Sigmoid colon (tissue), 7 donors: Measurements from ENCODE around the gene IGFBP7. TPM values are rescaled to one million over a fixed set of nuclear protein-coding genes. Genes with fewer than 3 reads are reported as not detected.

ENCODE experiments used
- DNase-seq: peaks from one replicate; pipeline ENCODE4 v3.0.0-alpha.2; 2019
- H3K27ac ChIP-seq, 4 donors: fragments of 200-600 bp; sonication (generic); one replicate each; pipeline ENCODE4 v1.5.1; 2016 to 2019; ENCODE audit warnings: mild to moderate bottlenecking in 1 of 4
- H3K27me3 ChIP-seq, 3 donors: fragments of 200-600 bp; sonication (generic); one replicate each; pipeline ENCODE4 v1.5.1; 2019; ENCODE audit warnings: mild to moderate bottlenecking in 1 of 3
- H3K36me3 ChIP-seq, 4 donors: fragments of 200-600 bp; sonication (generic); one replicate each; pipeline ENCODE4 v1.5.1; 2016 to 2019
- H3K4me1 ChIP-seq, 4 donors: fragments of 200-600 bp; sonication (generic); one replicate each; pipeline ENCODE4 v1.5.1; 2017 to 2019
- H3K4me3 ChIP-seq, 4 donors: fragments of 200-600 bp; sonication (generic); one replicate each; pipeline ENCODE4 v1.5.1; 2017 to 2019; ENCODE audit warnings: mild to moderate bottlenecking in 2 of 4, moderate library complexity in 1 of 4
- H3K9me3 ChIP-seq, 4 donors: fragments of 200-600 bp in 3 of 4; sonication (generic) in 3 of 4; one replicate each; pipeline versions ENCODE4 v1.5.1 to v1.6.1; 2013 to 2019
- CTCF ChIP-seq, 4 experiments: fragments of 450-650 bp in 3 of 4; fragments of 200-600 bp in 1 of 4; IDR thresholded peaks; one replicate each; pipeline ENCODE4 v1.5.1; 2016 to 2019; ENCODE audit warnings: antibody characterized with exemption in 4 of 4, mild to moderate bottlenecking in 3 of 4, moderate library complexity in 2 of 4
- EP300 ChIP-seq, 4 donors: sonication (generic); formaldehyde crosslinking; IDR thresholded peaks; one replicate each; pipeline ENCODE4 v1.6.1; 2017; ENCODE audit warnings: antibody characterized with exemption in 4 of 4
- POLR2A ChIP-seq, 2 donors: fragments of 450-650 bp; IDR thresholded peaks; one replicate each; pipeline ENCODE4 v1.6.1; 2016; ENCODE audit warnings: antibody characterized with exemption in 2 of 2, mild to moderate bottlenecking in 2 of 2, moderate library complexity in 2 of 2
- POLR2AphosphoS5 ChIP-seq, 4 donors: sonication (generic); formaldehyde crosslinking; IDR thresholded peaks; one replicate each; pipeline ENCODE4 v1.6.1; 2017; ENCODE audit warnings: antibody characterized with exemption in 4 of 4
- WGBS, 2 donors: extraction: QIAGEN DNeasy Blood & Tissue Kit; methylation state at CpG; one replicate each; pipeline ENCODE4 v1.1.7; 2013; 5-methylcytosine and 5-hydroxymethylcytosine counted together
- intact Hi-C: fragments of 100-400 bp; cut with DNase I; formaldehyde crosslinking; loops from one replicate; pipeline ENCODE4 v1.15.1; 2023
- polyA plus RNA-seq, 3 donors: library from polyadenylated mRNA; stranded (reverse); fragments of 200-250 nt; gene quantifications; one replicate each; pipeline ENCODE4 v1.2.3, GENCODE V29; 2013
- total RNA-seq, 4 donors: library from RNA; depleted of rRNA; stranded (reverse); fragments of >200 nt; gene quantifications; one replicate each; pipeline ENCODE4 v1.1.0, GENCODE V29; 2016
- donor health status: healthy with polysubstance abuse.
- donor health status: Bipolar disorder and iron deficiency.
- donor health status: healthy.

The IGFBP7 gene
- total and polyA plus RNA-seq, 7 donors, result 29.8 to 834 (median 474) TPM

- Histone ChIP-seq H3K27ac (no peak overlapping the region), H3K4me3 (no peak overlapping the region), H3K36me3 (no peaks in the 10 kb centered on the region), H3K9me3 (no peaks in the 10 kb centered on the region), H3K27me3 (no peaks in the 10 kb centered on the region), H3K4me1 (peaks cover 0 to 53% (median 47%) of the 10 kb centered on the region in 4 donors)
- intact Hi-C loops, result no loop called here
- DNase-seq, result no peak
- WGBS, 2 donors, result 81 to 84% methylated on average over 2 of the region's 2 CpGs
- TF ChIP-seq POLR2AphosphoS5 (IDR thresholded peaks at IDR 0.05) (no peak), POLR2A (IDR thresholded peaks at IDR 0.05) (no peak), EP300 (IDR thresholded peaks at IDR 0.05) (no peak), CTCF (IDR thresholded peaks at IDR 0.05) (no peak)
Observed at GRCh38 chr4:57084360-57084759, 25.8 kb downstream of the IGFBP7 start.

GRCh38 chr4:57083090-57083489 lies 27.1 kb downstream of the IGFBP7 start:
- H3K27me3 ChIP-seq, result no peaks in the 10 kb centered on the region
- H3K9me3 ChIP-seq, result no peaks in the 10 kb centered on the region
- peaks cover 0 to 65% (median 60%) of the 10 kb centered on the region in 4 donors for H3K4me1 ChIP-seq
- 38 to 42% methylated on average over 2 of the region's 2 CpGs for WGBS, 2 donors
- H3K27ac ChIP-seq, result peak overlapping the region; percentile 44 to 85 (median 70)
- intact Hi-C loops, result no loop called here
- DNase-seq, result no peak
- TF ChIP-seq POLR2A (IDR thresholded peaks at IDR 0.05) (no peak), EP300 (IDR thresholded peaks at IDR 0.05) (no peak), POLR2AphosphoS5 (IDR thresholded peaks at IDR 0.05) (no peak), CTCF (IDR thresholded peaks at IDR 0.05) (no peak)
- no peaks in the 10 kb centered on the region for H3K36me3 ChIP-seq
- no peak overlapping the region for H3K4me3 ChIP-seq

- TF ChIP-seq EP300 (IDR thresholded peaks at IDR 0.05) (no peak), CTCF (IDR thresholded peaks at IDR 0.05) (no peak), POLR2AphosphoS5 (IDR thresholded peaks at IDR 0.05) (no peak), POLR2A (IDR thresholded peaks at IDR 0.05) (no peak)
- Histone ChIP-seq H3K36me3 (no peaks in the 10 kb centered on the region), H3K27ac (peak overlapping the region; percentile 67 to 85 (median 70)), H3K4me3 (no peak overlapping the region), H3K27me3 (no peaks in the 10 kb centered on the region), H3K4me1 (peaks cover 0 to 65% (median 61%) of the 10 kb centered on the region in 4 donors), H3K9me3 (no peaks in the 10 kb centered on the region)
- no peak for DNase-seq
- intact Hi-C loops, result no loop called here
- WGBS, 2 donors, result 78 to 82% methylated on average over 9 of the region's 9 CpGs
Observed at GRCh38 chr4:57081651-57082621, 28.2 kb downstream of the IGFBP7 start.

GRCh38 chr4:57080781-57081650 lies 29.2 kb downstream of the IGFBP7 start:
- H3K4me1 ChIP-seq, result peaks cover 0 to 64% (median 59%) of the 10 kb centered on the region in 4 donors
- 69 to 73% methylated on average over 5 of the region's 5 CpGs for WGBS, 2 donors
- DNase-seq, result no peak
- intact Hi-C loops, result no loop called here
- H3K36me3 ChIP-seq, result no peaks in the 10 kb centered on the region
- TF ChIP-seq CTCF (IDR thresholded peaks at IDR 0.05) (no peak), POLR2AphosphoS5 (IDR thresholded peaks at IDR 0.05) (peak; percentile 12 to 52 (median 26)), EP300 (IDR thresholded peaks at IDR 0.05) (peak in 1 of 4 donors; percentile 46), POLR2A (IDR thresholded peaks at IDR 0.05) (no peak)
- no peaks in the 10 kb centered on the region for H3K27me3 ChIP-seq
- H3K27ac ChIP-seq, result peak overlapping the region; percentile 67 to 85 (median 70)
- H3K9me3 ChIP-seq, result no peaks in the 10 kb centered on the region
- no peak overlapping the region for H3K4me3 ChIP-seq
